ENCODE measurements around the gene CLDN7. TPM values are rescaled to one million over a fixed set of nuclear protein-coding genes. Genes with fewer than 3 reads are reported as not detected.

Gene CLDN7
- total RNA-seq, 1 donor from 2014 or later, result 0.27 TPM

DNA sequence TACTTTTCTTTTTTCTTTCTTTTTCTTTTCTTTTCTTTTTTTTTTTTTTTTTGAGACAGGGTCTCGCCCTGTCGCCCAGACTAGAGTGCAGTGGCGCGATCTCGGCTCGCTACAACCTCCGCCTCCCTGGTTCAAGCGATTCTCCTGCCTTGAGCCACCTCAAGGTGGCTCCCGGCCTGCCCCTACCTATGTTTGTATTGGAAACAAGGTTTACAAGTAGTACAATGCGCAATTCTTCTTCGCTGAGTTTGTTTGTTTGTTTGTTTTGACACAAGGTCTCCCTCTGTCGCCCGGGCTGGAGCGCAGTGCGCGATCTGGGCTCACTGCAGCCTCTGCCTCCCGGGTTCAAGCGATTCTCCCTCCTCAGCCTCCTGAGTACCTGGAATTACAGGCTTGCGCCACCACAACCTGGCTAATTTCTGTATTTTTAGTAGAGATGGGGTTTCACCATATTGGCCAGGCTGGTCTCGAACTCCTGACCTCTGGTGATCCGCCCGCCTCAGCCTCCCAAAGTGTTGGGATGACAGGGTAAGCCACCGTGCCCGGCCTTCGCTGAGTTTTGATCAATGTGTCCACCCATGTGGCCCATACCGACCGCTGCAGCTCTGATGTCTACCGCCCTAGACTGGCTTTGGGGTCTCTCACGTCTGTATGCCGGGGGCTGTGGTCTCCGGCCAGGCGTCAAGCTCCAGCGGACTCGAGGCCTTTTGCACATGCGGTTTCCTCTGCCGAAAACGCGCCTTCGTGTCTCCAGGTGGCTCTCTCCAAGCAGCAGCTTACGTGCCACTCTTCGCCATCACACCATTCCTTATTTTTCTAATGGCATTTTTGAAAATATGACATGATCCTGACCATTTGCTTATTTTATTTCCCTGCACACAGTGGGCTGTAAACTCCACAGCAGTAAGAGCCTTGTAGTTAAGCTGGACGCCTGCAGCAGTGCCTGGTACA lies 33.2 kb upstream of the CLDN7 start:
- Mint-ChIP-seq H3K36me3 (ENCODE audit: unreplicated experiment) (no peaks in the 10 kb centered on the region), H3K4me3 (ENCODE audit: unreplicated experiment) (peak overlapping the region; percentile 64), H3K9me3 (ENCODE audit: unreplicated experiment) (no peaks in the 10 kb centered on the region), H3K27me3 (ENCODE audit: unreplicated experiment) (peaks cover 49% of the 10 kb centered on the region), H3K4me1 (ENCODE audit: unreplicated experiment) (peaks cover 24% of the 10 kb centered on the region), H3K27ac (ENCODE audit: unreplicated experiment) (no peak overlapping the region)
- DNase-seq (ENCODE audit: extremely low spot score, unreplicated experiment), result no peak
- TF ChIP-seq, protein P1, sequence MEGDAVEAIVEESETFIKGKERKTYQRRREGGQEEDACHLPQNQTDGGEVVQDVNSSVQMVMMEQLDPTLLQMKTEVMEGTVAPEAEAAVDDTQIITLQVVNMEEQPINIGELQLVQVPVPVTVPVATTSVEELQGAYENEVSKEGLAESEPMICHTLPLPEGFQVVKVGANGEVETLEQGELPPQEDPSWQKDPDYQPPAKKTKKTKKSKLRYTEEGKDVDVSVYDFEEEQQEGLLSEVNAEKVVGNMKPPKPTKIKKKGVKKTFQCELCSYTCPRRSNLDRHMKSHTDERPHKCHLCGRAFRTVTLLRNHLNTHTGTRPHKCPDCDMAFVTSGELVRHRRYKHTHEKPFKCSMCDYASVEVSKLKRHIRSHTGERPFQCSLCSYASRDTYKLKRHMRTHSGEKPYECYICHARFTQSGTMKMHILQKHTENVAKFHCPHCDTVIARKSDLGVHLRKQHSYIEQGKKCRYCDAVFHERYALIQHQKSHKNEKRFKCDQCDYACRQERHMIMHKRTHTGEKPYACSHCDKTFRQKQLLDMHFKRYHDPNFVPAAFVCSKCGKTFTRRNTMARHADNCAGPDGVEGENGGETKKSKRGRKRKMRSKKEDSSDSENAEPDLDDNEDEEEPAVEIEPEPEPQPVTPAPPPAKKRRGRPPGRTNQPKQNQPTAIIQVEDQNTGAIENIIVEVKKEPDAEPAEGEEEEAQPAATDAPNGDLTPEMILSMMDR (IDR thresholded peaks at IDR 0.05), result no peak

DNA sequence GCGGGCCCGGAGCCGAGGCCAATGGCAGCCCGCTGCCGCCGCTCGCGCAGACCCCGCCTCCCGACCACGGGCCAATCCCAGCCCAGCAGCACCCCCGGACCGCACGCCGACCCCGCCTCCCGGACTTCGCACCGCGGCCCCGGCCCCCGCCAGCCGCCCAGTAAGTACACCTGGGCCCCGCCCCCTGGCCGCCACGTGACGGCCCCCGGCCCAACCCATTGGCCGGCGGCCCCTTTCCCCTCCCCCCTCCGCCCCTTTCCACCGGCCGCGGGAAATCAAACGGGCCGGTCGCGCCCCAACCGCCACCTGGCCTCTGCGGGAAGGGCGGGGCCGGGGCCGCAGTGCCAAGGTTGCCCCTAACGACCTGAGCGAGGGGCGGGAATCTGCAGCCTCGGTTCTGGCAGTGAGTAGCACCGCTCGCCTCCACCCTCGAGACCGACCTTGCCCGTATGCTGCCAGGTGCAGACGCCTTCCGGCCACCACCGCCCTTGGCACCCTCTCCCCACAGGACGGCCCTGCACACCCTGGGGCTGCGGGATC lies 32.4 kb upstream of the CLDN7 start, which contains the start of gene YBX2:
YBX2 (minus strand) TSS at position 26 of the 540 bp plus-strand sequence. CDS start 139 bp downstream, outside the sequence.
- no peak for DNase-seq (ENCODE audit: extremely low spot score, unreplicated experiment)
- H3K4me3 Mint-ChIP-seq (ENCODE audit: unreplicated experiment), result peak within 1 kb of the TSS; percentile 64
- peaks cover 46% of the 10 kb centered on the region for H3K27me3 Mint-ChIP-seq (ENCODE audit: unreplicated experiment)
- H3K4me1 Mint-ChIP-seq (ENCODE audit: unreplicated experiment), result peaks cover 24% of the 10 kb centered on the region
- peak within 1 kb of the TSS; percentile 7 for H3K27ac Mint-ChIP-seq (ENCODE audit: unreplicated experiment)
- TF ChIP-seq, protein P1 (IDR thresholded peaks at IDR 0.05), result no peak
- H3K9me3 Mint-ChIP-seq (ENCODE audit: unreplicated experiment), result no peaks in the 10 kb centered on the region
- H3K36me3 Mint-ChIP-seq (ENCODE audit: unreplicated experiment), result no peaks in the 10 kb centered on the region

DNA sequence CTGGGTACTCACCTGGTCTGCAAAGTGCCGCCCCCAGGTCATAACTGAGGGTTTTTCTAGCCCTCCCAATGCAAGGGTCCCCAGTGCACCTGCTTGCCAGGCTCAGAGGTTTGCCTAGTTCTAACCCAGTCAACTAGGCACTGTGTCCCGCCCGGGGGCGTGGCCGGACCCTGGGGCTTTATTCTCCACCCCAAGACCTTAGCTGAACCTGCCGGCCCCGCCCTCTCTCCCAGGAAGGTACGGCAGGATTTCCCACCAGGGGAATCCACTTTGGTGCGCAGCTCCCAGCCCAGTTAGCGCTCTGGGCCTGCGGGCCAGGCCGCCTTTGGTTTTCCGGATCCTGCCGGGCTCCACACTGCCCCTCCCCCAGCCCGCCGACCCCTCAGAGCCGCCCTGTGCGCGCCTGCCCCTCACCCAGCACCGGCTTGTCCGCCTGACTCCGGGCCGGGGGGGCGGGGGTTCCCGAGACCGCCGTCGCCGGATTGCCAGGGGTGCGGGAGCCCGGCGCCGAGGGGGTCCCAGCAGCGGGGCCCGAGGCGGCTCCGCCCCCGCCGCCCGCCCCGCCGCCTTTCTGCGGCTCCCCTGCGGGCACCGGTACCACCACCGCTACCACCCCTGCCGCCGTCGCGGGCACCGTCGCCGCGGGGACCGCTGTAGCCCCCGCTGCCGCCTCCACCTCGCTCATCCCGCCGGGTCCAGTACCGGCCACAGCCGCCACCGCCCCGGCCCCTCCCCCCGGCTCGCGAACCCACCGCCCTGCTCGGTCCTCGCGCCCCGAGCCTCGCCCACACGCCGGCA lies 31.7 kb upstream of the CLDN7 start:
- H3K4me1 Mint-ChIP-seq (ENCODE audit: unreplicated experiment), result peaks cover 24% of the 10 kb centered on the region
- peak overlapping the region; percentile 52 for H3K4me3 Mint-ChIP-seq (ENCODE audit: unreplicated experiment)
- TF ChIP-seq, protein P1 (IDR thresholded peaks at IDR 0.05), result no peak
- no peaks in the 10 kb centered on the region for H3K36me3 Mint-ChIP-seq (ENCODE audit: unreplicated experiment)
- peaks cover 46% of the 10 kb centered on the region for H3K27me3 Mint-ChIP-seq (ENCODE audit: unreplicated experiment)
- H3K9me3 Mint-ChIP-seq (ENCODE audit: unreplicated experiment), result no peaks in the 10 kb centered on the region
- DNase-seq (ENCODE audit: extremely low spot score, unreplicated experiment), result no peak
- H3K27ac Mint-ChIP-seq (ENCODE audit: unreplicated experiment), result peak overlapping the region; percentile 7

DNA sequence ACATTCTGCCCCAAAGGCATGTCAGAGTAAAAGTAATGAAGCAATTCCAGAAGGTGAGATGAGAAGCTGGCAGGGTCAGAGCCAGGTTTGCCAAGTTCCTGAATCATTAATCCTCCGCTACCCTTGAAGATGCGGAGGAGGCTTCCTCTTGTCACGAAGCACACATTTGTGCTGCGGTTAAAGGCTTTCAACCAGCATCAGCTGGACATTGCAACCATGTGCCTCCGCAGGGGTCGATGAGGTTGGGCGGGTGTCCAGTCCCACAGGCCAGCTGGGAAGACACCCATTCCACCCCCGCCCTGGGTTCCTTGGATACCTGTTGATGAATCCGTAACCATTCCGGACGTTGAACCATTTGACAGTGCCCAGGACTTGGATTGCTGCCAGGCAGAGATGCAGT lies 30.9 kb upstream of the CLDN7 start:
- no peak for DNase-seq (ENCODE audit: extremely low spot score, unreplicated experiment)
- no peak overlapping the region for H3K27ac Mint-ChIP-seq (ENCODE audit: unreplicated experiment)
- no peaks in the 10 kb centered on the region for H3K9me3 Mint-ChIP-seq (ENCODE audit: unreplicated experiment)
- peaks cover 24% of the 10 kb centered on the region for H3K4me1 Mint-ChIP-seq (ENCODE audit: unreplicated experiment)
- peaks cover 50% of the 10 kb centered on the region for H3K27me3 Mint-ChIP-seq (ENCODE audit: unreplicated experiment)
- no peaks in the 10 kb centered on the region for H3K36me3 Mint-ChIP-seq (ENCODE audit: unreplicated experiment)
- TF ChIP-seq, protein P1 (IDR thresholded peaks at IDR 0.05), result no peak
- peak overlapping the region; percentile 52 for H3K4me3 Mint-ChIP-seq (ENCODE audit: unreplicated experiment)
